Caki2 (cell line): Measurements from ENCODE around the gene VSTM2B. TPM values are rescaled to one million over a fixed set of nuclear protein-coding genes. Genes with fewer than 3 reads are reported as not detected.

Experiments used
- DNase-seq: peaks from one replicate; pipeline ENCODE4 v3.0.0-alpha.2; 2015; ENCODE audit warnings: low read depth
- in situ Hi-C: cut with HindIII; loops from 2 replicates; pipeline ENCODE4 v1.10.0; 2016; ENCODE audit warnings: low sequenced_read_pairs, low pct_unique_long_range_greater_than_20kb, mixed read lengths
- total RNA-seq: library from RNA; depleted of rRNA; stranded (reverse); fragments of >200 nt; shearing (Covaris generic); gene quantifications from 2 replicates; pipeline ENCODE4 v1.2.3, GENCODE V29; 2014; ENCODE audit warnings: low replicate concordance

The VSTM2B gene
- total RNA-seq, 1 experiment from 2014 or later, result not detected

GRCh38 chr19:29524912-29525831 lies 622 bp upstream of the VSTM2B start:
- DNase-seq, result no peak
- in situ Hi-C loops, result no loop called here

- in situ Hi-C loops, result no loop called here
- no peak for DNase-seq
Observed at GRCh38 chr19:29526730-29527499, 1.1 kb downstream of the VSTM2B start.

- in situ Hi-C loops, result no loop called here
- no peak for DNase-seq
Observed at GRCh38 chr19:29527500-29528328, 1.9 kb downstream of the VSTM2B start.

- in situ Hi-C loops, result no loop called here
- no peak for DNase-seq
Observed at GRCh38 chr19:29528350-29528945, 2.7 kb downstream of the VSTM2B start.

GRCh38 chr19:29528946-29529645 lies 3.3 kb downstream of the VSTM2B start:
- in situ Hi-C loops, result no loop called here
- DNase-seq, result no peak

- no peak for DNase-seq
- in situ Hi-C loops, result no loop called here
Observed at GRCh38 chr19:29529646-29530539, 4.1 kb downstream of the VSTM2B start.

- in situ Hi-C loops, result no loop called here
- DNase-seq, result no peak
Observed at GRCh38 chr19:29530540-29531457, 5.0 kb downstream of the VSTM2B start.

- in situ Hi-C loops, result no loop called here
- no peak for DNase-seq
Observed at GRCh38 chr19:29531458-29532025, 5.7 kb downstream of the VSTM2B start.

- in situ Hi-C loops, result no loop called here
- no peak for DNase-seq
Observed at GRCh38 chr19:29532097-29532496, 6.3 kb downstream of the VSTM2B start.

GRCh38 chr19:29532956-29533355 lies 7.2 kb downstream of the VSTM2B start:
- no peak for DNase-seq
- in situ Hi-C loops, result no loop called here

- in situ Hi-C loops, result no loop called here
- no peak for DNase-seq
Observed at GRCh38 chr19:29533578-29534544, 8.1 kb downstream of the VSTM2B start.

GRCh38 chr19:29535214-29535831 lies 9.5 kb downstream of the VSTM2B start:
- DNase-seq, result no peak
- in situ Hi-C loops, result no loop called here

GRCh38 chr19:29535984-29536508 lies 10.3 kb downstream of the VSTM2B start:
- DNase-seq, result no peak
- in situ Hi-C loops, result no loop called here

- in situ Hi-C loops, result no loop called here
- no peak for DNase-seq
Observed at GRCh38 chr19:29537181-29537580, 11.4 kb downstream of the VSTM2B start.
